ENCODE measurements around the gene LONP2. TPM values are rescaled to one million over a fixed set of nuclear protein-coding genes. Genes with fewer than 3 reads are reported as not detected.
A peak's percentile ranks its signal among the peaks of the same experiment; 100 is the strongest.

LONP2 gene
- total RNA-seq, 1 donor from 2014 or later = 67.8 TPM

DNA sequence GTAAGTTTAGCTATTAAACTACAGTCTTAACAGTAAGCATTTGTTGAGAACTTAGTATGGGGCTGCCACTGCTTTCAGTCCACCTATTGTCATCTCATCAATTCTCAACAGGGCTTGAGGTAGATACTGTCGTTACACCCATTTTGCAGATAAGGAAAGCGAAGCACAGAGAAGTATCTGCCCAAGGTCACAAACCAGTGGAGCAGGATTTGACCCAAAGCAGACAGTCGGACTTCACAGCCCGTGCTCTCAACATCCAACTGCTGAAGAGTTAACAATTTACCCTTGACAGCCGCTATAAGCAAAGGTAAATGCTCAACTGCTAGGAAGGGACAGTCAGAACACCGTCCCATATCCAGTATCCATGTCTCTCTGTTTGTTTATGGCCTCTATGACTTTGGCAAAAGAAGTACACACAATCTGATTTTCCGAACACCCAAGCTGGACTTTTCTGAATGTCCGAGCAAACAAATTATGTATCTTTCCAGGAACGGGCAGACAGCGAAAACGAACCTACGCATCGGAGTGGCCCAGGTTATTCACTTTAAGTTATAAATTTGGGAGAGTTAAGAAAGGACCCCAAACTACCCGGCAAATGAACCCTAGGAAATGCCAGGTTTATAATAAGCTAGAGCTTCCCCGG, 139.9 kb downstream of the LONP2 start:
- Histone ChIP-seq H3K4me1 (peaks cover 62% of the 10 kb centered on the region), H3K27me3 (ENCODE audit: low read depth) (no peaks in the 10 kb centered on the region), H3K4me3 (peak overlapping the region; percentile 93), H3K27ac (replicated peaks) (peak overlapping the region; percentile 97), H3K36me3 (no peaks in the 10 kb centered on the region), H3K9me3 (replicated peaks) (no peaks in the 10 kb centered on the region)
- TF ChIP-seq CTCF (IDR thresholded peaks at IDR 0.05; ENCODE audit: borderline replicate concordance) = no peak
- intact Hi-C loops (cut with micrococcal nuclease) = loop anchor here (10.0 kb wide), 1 partner anchor 231 kb away; the partner anchor contains the start of gene N4BP1
- no peak for DNase-seq

- H3K36me3 ChIP-seq = no peaks in the 10 kb centered on the region
- no peaks in the 10 kb centered on the region for H3K27me3 ChIP-seq (ENCODE audit: low read depth)
- intact Hi-C loops (cut with micrococcal nuclease) = loop anchor here (10.0 kb wide), 1 partner anchor 230 kb away; the partner anchor contains the start of gene N4BP1
- no peak for TF ChIP-seq CTCF (IDR thresholded peaks at IDR 0.05; ENCODE audit: borderline replicate concordance)
- H3K4me3 ChIP-seq = peak overlapping the region; percentile 93
- H3K9me3 ChIP-seq (replicated peaks) = no peaks in the 10 kb centered on the region
- peaks cover 55% of the 10 kb centered on the region for H3K4me1 ChIP-seq
- peak overlapping the region; percentile 97 for H3K27ac ChIP-seq (replicated peaks)
- peak; percentile 71 for DNase-seq
These were observed 140.6 kb downstream of the LONP2 start for GRCh38 chr16:48384520-48385252.

DNA sequence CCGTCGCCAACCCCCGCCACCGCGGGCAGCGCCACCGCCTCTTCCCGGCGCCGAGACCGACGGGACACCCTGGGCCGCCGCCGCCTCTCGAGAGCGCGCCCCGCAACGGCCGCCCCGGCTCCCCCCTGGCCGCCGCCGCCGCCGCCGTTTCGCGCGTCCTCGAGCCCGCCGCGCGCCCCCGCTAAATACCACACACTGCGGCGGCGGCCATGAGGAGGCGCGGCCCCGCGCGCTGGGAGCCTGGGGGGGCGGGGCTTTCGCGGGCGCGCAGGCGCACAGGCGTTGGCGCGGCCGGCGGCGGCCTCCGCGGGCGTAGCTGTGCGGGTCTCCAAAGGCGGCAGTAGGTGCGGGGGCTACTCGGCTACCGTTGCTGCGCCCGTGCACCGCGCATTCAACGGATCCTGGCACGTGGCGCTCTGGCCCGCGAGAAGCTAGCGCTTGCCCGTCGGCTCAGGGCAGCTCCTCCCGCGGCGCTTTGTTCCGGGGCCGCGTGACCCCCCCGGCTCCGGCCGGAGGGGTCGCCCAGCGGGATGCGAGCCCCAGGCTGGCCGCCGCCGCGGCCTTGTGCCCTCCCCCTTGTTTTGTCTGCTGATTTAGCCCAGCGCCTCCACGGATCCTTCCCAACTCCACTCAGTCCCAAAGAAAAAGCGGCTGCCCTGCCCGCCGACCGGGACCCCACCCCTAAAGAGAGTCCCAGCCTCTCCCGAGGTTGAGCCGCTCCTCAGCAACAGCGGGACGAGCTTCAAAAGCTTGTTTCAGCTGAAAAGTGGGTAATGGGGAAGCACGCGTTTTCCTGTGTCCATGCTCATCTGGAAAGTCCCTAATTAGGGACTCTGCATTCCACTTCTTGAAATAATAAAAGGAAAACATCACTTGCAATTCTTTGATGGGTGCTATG, 141.4 kb downstream of the LONP2 start, which contains the start of gene SIAH1:
Gene SIAH1 (minus strand): TSS at position 161 of the 898 bp plus-strand sequence. CDS start 22,985 bp downstream, outside the sequence.
- intact Hi-C loops (cut with micrococcal nuclease) = loop anchor here (10.0 kb wide), 1 partner anchor 229 kb away; the partner anchor contains the start of gene N4BP1
- H3K4me1 ChIP-seq = peaks cover 47% of the 10 kb centered on the region
- TF ChIP-seq CTCF (IDR thresholded peaks at IDR 0.05; ENCODE audit: borderline replicate concordance) = no peak
- peak within 1 kb of the TSS; percentile 93 for H3K4me3 ChIP-seq
- H3K27me3 ChIP-seq (ENCODE audit: low read depth) = no peaks in the 10 kb centered on the region
- peak; percentile 87 for DNase-seq
- H3K27ac ChIP-seq (replicated peaks) = peak within 1 kb of the TSS; percentile 97
- H3K36me3 ChIP-seq = no peaks in the 10 kb centered on the region
- no peaks in the 10 kb centered on the region for H3K9me3 ChIP-seq (replicated peaks)

DNA sequence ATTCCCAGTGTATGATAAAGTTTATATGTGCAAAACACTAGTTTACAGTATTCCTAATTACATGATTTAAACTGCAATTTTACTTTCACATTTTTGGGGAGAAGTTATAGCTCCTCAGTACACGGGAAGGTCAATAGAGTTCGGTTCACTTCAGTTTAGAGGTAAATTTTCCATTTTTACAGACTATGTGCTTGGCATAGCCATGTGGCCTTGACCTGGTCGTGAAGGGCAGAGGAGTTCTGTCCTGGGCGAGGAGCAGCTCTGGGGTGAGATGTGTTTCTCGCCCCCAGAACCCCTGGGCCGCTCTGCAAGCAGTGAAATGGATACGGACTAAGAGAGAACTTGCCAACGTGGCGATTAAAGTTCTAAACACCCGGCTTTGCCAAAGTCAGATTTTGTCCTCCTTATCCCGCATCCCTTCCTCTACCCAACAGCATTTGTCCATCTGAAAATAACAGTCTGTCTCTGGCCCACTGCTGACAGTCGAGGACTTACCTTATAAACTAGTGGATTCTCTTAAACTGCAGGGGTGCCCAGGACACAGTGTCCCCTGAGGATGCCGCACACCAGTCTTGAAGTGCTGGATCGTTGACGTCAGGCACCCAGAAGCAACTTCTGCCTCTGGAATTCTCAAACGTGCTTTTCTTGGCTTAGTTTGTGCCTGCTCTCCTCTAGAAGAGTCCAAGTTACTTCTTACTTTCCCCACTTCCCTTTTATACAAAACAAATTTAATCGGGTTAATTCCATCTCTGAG, 142.6 kb downstream of the LONP2 start:
- no peaks in the 10 kb centered on the region for H3K36me3 ChIP-seq
- H3K4me3 ChIP-seq = no peak overlapping the region
- H3K27me3 ChIP-seq (ENCODE audit: low read depth) = no peaks in the 10 kb centered on the region
- no peak overlapping the region for H3K27ac ChIP-seq (replicated peaks)
- no peaks in the 10 kb centered on the region for H3K9me3 ChIP-seq (replicated peaks)
- no peak for TF ChIP-seq CTCF (IDR thresholded peaks at IDR 0.05; ENCODE audit: borderline replicate concordance)
- no peak for DNase-seq
- intact Hi-C loops (cut with micrococcal nuclease) = loop anchor here (10.0 kb wide), 1 partner anchor 228 kb away; the partner anchor contains the start of gene N4BP1
- H3K4me1 ChIP-seq = peaks cover 35% of the 10 kb centered on the region
